Lower leg skin (tissue), 3 donors: ENCODE data around the gene FAM118B.

Experiments used
- POLR2A ChIP-seq, 2 donors: fragments of 450-650 bp; IDR thresholded peaks; one replicate each; pipeline ENCODE4 v1.6.1; 2016 to 2017; ENCODE audit warnings: antibody characterized with exemption in 2 of 2, mild to moderate bottlenecking in 1 of 2, moderate library complexity in 1 of 2
- TF ChIP-seq, protein P1 (sequence below), 3 donors: fragments of 450-650 bp; IDR thresholded peaks; one replicate each; pipeline ENCODE4 v1.5.1; 2016; ENCODE audit warnings: antibody characterized with exemption in 3 of 3, mild to moderate bottlenecking in 3 of 3, moderate library complexity in 2 of 3

DNA sequence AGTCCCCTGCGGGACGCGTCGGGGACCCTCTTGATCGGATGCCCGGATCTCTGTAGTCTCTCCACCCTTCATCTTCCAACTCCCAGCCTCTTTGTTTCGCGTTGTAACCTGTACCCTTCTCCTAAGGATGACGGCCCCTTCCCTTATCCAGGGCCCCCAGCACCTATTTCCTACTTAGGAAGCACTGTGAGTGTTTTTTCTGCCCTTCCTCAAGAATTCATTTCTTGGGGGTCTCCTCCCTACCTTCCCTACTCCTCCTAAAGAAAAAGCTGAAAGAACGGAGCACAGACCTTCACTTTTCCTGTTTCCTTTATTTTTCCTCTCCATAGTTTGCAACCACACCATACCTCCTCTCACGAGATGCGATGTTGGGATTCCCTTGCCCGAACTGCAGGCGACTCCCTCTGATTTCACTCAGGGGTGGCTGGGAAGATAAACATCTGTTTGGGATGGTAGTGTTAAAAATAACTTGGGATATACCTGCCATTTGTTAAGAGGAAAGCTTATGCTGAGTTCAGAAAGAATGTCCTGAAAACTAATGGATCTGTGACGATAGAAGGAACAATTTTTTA, 593 bp downstream of the FAM118B start:
- TF ChIP-seq, protein P1, sequence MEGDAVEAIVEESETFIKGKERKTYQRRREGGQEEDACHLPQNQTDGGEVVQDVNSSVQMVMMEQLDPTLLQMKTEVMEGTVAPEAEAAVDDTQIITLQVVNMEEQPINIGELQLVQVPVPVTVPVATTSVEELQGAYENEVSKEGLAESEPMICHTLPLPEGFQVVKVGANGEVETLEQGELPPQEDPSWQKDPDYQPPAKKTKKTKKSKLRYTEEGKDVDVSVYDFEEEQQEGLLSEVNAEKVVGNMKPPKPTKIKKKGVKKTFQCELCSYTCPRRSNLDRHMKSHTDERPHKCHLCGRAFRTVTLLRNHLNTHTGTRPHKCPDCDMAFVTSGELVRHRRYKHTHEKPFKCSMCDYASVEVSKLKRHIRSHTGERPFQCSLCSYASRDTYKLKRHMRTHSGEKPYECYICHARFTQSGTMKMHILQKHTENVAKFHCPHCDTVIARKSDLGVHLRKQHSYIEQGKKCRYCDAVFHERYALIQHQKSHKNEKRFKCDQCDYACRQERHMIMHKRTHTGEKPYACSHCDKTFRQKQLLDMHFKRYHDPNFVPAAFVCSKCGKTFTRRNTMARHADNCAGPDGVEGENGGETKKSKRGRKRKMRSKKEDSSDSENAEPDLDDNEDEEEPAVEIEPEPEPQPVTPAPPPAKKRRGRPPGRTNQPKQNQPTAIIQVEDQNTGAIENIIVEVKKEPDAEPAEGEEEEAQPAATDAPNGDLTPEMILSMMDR (IDR thresholded peaks at IDR 0.05): no peak
- TF ChIP-seq POLR2A (IDR thresholded peaks at IDR 0.05): no peak
